Measurements from ENCODE around the gene NEURL1.
A peak's percentile ranks its signal among the peaks of the same experiment; 100 is the strongest.

The NEURL1 gene

DNA sequence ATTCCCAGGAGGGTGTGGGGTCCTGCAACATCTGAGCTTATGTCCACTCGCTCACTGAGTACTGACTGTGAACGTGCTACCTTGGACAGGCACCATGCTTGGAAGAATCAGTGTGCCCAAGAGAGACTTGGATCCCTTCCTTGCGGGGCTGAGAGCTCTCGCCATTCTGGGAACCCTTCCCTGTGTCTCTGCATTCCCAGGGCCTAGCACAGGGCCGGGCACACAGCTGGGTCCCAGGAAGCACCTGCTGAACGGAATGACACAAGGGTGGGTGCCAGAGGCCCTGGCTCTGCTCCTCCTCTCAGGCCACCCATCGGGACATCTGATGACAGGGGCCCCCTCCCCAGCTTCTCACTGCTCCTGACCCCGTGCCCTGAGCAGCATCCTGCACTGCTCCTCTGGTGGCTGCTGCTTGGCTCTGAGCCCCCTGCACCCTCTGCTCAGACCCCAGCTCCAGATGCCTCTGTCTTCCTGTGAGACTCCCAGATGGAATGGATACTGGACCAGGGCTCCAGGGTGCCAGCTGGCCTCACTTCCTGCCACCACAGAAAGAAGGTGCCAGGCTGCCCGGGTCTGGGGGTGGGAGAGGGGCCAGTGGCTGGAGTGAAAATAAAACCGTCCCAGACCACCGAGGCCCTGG, 129.6 kb downstream of the NEURL1 start:
- Histone ChIP-seq H3K27ac (peak overlapping the region; percentile 68 to 89), H3K4me1 (peaks cover 11 to 86% (median 76%) of the 10 kb centered on the region in 4 donors)

GRCh38 chr10:103626178-103626577, 132.7 kb downstream of the NEURL1 start:
- DNase-seq: peak; percentile 66 to 87
- no peaks in the 10 kb centered on the region for H3K27me3 ChIP-seq
- H3K4me1 ChIP-seq: peaks cover 11 to 65% (median 49%) of the 10 kb centered on the region in 4 donors
- TF ChIP-seq CTCF (IDR thresholded peaks at IDR 0.05): no peak
- peaks cover 7 to 61% (median 27%) of the 10 kb centered on the region in 3 donors for H3K36me3 ChIP-seq
- intact Hi-C loops (cut with DNase I; ENCODE audit: low total_unique reads): no loop called here
- peak overlapping the region; percentile 19 to 55 for H3K27ac ChIP-seq
- H3K9me3 ChIP-seq: no peaks in the 10 kb centered on the region
- H3K4me3 ChIP-seq: no peak overlapping the region

More for the DNA sequence above, 129.6 kb downstream of the NEURL1 start:
- Histone ChIP-seq H3K4me3 (no peak overlapping the region), H3K27me3 (no peaks in the 10 kb centered on the region), H3K36me3 (peaks cover 7 to 59% (median 27%) of the 10 kb centered on the region in 3 donors), H3K9me3 (no peaks in the 10 kb centered on the region)
- no peak for DNase-seq
- TF ChIP-seq CTCF (IDR thresholded peaks at IDR 0.05): no peak
- intact Hi-C loops (cut with DNase I; ENCODE audit: low total_unique reads): no loop called here

DNA sequence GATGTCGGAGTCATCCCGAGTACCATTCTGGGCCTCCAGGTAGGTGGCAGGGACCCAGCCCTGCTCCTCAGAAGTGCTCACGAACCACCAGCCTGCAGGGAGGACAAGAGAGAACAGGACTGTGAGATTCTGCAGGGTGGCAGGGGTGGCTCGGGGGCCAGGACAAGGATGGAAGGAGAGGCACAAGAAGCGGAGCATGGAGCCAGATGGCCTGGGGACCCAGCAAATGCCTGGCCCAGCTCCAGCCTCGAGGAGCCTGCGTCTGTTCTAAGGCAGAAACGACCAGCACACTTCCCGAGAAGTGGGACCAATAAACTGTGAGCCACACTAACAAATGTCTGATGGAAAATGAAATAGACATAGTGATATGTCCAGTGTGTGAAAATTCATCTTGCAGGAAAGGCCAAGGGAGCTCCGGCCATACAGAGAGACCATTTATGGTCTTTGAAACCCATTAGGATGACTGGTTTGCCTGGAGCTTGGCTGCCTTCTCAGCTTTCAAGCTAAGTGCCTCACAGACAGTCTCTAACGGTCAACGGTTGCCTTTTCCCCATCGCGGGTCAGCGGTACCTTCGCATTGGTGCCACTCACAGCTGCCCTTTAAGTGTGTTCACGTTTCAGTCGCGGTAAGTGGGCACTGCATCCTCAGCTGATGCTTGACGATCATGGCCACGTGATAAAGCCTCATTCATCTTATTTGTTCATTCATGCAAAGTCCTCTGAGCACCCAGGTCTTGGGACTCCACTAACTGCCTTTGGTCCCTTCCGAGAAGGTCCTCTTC, 133.8 kb downstream of the NEURL1 start:
- Histone ChIP-seq H3K27me3 (no peaks in the 10 kb centered on the region), H3K27ac (peak overlapping the region; percentile 19 to 55), H3K4me1 (peaks cover 2 to 61% (median 45%) of the 10 kb centered on the region in 4 donors), H3K36me3 (peaks cover 7 to 64% (median 37%) of the 10 kb centered on the region in 3 donors), H3K9me3 (no peaks in the 10 kb centered on the region), H3K4me3 (no peak overlapping the region)
- intact Hi-C loops (cut with DNase I; ENCODE audit: low total_unique reads): no loop called here
- TF ChIP-seq CTCF (IDR thresholded peaks at IDR 0.05): no peak
- no peak for DNase-seq

DNA sequence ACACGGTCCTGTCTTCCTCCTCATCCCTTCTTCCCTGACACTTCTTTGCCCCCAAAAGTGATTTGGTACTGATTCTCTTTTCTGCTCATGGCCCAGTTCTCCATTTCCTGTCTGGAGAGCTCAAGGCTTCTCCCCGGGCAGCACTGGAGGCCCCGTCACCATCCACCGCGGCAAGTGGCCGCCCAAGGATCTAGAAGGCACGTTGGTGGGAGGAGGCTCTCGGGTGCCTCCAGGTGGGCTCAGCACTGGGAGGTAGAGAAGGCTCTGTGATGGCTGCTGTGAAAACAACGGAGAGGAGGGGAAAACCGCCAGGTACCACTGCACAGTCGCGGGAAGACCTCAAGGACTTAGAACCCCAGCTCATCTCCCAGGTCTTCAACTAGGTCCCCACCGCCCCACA, 134.4 kb downstream of the NEURL1 start:
- no peaks in the 10 kb centered on the region for H3K27me3 ChIP-seq
- H3K27ac ChIP-seq: peak overlapping the region in 1 of 2 donors; percentile 19
- H3K4me3 ChIP-seq: no peak overlapping the region
- H3K36me3 ChIP-seq: peaks cover 7 to 65% (median 37%) of the 10 kb centered on the region in 3 donors
- intact Hi-C loops (cut with DNase I; ENCODE audit: low total_unique reads): no loop called here
- DNase-seq: no peak
- peaks cover 0 to 61% (median 43%) of the 10 kb centered on the region in 4 donors for H3K4me1 ChIP-seq
- H3K9me3 ChIP-seq: no peaks in the 10 kb centered on the region
- no peak for TF ChIP-seq CTCF (IDR thresholded peaks at IDR 0.05)

GRCh38 chr10:103629581-103629980, 136.1 kb downstream of the NEURL1 start:
- no peak for DNase-seq
- intact Hi-C loops (cut with DNase I; ENCODE audit: low total_unique reads): no loop called here
- H3K36me3 ChIP-seq: peaks cover 7 to 56% (median 29%) of the 10 kb centered on the region in 3 donors

More at GRCh38 chr10:103629581-103629980, 136.1 kb downstream of the NEURL1 start:
- Histone ChIP-seq H3K4me3 (no peak overlapping the region), H3K9me3 (no peaks in the 10 kb centered on the region), H3K27ac (no peak overlapping the region), H3K4me1 (peaks cover 0 to 50% (median 35%) of the 10 kb centered on the region in 4 donors), H3K27me3 (no peaks in the 10 kb centered on the region)
- no peak for TF ChIP-seq CTCF (IDR thresholded peaks at IDR 0.05)

Data from tibial artery (tissue), 4 donors.